Measurements from ENCODE around the gene UGCG. TPM values are rescaled to one million over a fixed set of nuclear protein-coding genes. Genes with fewer than 3 reads are reported as not detected.
"Not testable (repeated sequence)": the region's sequence is repeated elsewhere in the genome, so short reads cannot be mapped to it uniquely, and the experiment has no call there.

Gene UGCG
- polyA plus RNA-seq, 3 donors, result 67.3 to 92.4 (median 70.6) TPM

- DNase-seq (ENCODE audit: low read depth in 3 of 3, low spot score in 2 of 3), result no peak
These were observed 6.3 kb upstream of the UGCG start for GRCh38 chr9:111890334-111890733.

DNA sequence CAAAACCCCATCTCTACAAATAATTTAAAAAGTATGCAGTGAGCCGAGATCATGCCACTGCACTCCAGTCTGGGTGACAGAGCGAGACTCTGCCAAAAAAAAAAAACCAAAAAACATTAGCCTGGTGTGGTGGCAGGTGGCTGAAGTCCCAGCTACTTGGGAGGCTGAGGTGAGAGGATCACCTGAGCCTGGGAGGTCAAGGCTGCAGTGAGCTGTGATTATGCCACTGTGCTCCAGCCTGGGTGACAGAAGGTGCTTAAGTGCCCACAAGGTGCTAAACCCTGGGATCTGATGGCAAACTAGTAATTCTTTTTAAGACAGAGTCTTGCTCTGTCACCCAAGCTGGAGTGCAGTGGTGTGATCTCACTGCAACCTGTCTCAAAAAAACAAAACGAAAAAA, 5.7 kb upstream of the UGCG start:
- DNase-seq (ENCODE audit: low read depth in 3 of 3, low spot score in 2 of 3), result not testable (repeated sequence)

- DNase-seq (ENCODE audit: low read depth in 3 of 3, low spot score in 2 of 3), result no peak
These were observed 4.6 kb upstream of the UGCG start for GRCh38 chr9:111891910-111892499.

DNA sequence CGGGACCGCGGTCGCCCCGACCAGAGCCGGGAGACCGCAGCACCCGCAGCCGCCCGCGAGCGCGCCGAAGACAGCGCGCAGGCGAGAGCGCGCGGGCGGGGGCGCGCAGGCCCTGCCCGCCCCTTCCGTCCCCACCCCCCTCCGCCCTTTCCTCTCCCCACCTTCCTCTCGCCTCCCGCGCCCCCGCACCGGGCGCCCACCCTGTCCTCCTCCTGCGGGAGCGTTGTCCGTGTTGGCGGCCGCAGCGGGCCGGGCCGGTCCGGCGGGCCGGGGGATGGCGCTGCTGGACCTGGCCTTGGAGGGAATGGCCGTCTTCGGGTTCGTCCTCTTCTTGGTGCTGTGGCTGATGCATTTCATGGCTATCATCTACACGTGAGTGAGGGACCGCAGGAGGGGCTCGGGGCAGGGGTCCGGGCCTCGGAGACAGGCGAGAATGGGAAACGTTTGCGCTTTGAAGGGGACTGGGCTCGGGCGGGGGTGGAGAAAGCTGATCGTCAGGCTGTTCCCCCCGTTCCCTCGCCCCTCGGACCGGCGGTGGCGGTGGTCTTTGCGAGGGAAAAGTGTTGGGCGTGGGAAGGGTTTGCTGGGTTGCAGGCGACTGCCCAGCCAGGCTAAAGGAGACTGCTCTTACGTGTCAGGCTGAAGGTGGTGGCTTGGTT, 457 bp downstream of the UGCG start:
- peak; percentile 40 to 56 (median 53) for DNase-seq (ENCODE audit: low read depth in 3 of 3, low spot score in 2 of 3)

DNA sequence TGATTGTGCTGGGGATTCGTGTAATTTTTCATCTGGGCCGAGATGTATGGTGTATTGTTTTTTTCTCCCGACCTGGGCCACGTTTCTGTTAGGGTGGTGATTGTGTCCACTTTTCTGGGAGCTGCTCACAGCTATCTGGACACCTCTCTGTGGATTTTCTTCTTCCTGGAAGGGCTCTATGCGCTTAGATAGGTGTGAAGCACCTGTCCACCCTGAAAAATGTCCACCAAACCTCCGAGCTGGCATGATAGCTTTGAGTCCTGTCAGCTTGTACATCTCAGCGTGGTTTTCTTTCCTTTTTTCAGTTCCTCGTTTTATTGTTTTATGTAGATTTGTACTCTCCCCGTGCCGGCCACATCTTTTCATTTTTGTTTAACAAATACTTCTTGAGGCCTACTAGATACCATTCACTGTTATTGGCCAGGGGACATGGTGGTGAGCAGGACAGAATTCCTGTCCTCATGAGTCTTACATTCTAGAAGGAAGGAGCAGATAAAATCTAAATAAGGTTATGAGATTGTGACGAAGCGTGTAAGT, 1.1 kb downstream of the UGCG start:
- peak in 1 of 3 donors; percentile 23 for DNase-seq (ENCODE audit: low read depth in 3 of 3, low spot score in 2 of 3)

- no peak for DNase-seq (ENCODE audit: low read depth in 3 of 3, low spot score in 2 of 3)
These were observed 1.9 kb downstream of the UGCG start for GRCh38 chr9:111898331-111899096.

DNA sequence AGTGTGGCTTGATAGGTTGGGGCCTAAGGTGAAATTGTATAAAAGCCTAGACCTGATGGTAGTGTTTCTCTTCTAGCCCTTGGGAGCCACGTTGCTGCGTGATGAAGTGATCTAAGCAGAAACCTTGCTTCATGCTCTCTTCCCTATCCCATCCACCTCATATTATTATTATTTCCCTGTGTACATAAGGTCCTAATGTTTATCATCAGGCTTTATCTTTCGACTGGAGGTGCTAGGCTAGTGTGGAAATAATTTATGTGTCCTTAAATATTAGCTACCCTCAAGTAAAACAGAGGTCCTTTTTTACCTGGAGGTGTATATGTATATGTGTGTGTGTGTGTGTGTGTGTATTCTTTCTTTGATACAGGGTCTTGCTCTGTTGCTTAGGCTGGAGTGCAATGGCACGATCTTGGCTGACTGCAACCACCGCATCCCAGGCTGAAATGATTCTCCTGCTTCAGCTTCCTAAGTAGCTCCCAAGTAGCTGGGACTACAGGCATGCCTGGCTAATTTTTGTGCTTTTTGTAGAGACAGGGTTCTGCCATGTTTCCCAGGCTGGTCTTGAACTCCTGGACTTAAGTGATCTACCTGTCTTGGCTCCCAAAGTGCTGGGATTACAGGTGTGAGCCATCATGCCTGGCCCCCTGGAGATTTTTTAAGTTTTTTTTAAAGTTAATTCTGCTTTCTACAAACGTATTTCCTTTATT, 3.7 kb downstream of the UGCG start:
- DNase-seq (ENCODE audit: low read depth in 3 of 3, low spot score in 2 of 3), result no peak

DNA sequence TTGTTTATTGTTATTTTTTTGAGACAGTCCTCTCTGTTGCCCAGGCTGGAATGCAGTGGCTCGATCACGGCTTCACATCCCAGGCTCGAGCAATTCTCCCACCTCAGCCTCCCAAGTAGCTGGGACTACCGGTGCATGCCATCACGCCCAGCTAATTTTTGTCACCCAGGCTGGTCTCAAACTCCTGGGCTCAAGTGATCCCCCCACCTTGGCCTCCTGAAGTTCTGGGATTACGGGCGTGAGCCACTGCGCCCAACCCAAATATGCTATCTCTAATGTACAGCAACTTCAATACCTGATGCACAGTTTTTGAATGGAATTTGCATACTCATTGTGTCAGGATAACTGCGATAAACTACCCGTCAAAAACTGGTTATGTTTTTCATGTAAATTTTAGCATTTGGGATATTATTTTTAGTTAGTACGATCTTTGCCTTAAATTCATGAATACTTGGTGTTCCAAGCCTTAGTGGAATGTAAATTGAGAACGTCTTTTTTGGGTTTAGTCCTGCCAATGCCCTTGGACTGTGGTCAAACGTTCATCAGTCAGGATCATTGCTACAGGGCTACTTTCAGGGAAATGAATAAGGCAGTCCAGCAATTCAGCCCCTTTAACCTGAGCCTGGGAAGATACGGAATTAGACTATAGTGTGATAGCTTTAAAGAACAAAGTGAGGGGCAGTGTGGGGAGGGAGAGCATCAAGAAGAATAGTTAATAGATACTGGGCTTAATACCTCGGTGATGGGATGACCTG, 4.4 kb downstream of the UGCG start:
- DNase-seq (ENCODE audit: low read depth in 3 of 3, low spot score in 2 of 3), result no peak

DNA sequence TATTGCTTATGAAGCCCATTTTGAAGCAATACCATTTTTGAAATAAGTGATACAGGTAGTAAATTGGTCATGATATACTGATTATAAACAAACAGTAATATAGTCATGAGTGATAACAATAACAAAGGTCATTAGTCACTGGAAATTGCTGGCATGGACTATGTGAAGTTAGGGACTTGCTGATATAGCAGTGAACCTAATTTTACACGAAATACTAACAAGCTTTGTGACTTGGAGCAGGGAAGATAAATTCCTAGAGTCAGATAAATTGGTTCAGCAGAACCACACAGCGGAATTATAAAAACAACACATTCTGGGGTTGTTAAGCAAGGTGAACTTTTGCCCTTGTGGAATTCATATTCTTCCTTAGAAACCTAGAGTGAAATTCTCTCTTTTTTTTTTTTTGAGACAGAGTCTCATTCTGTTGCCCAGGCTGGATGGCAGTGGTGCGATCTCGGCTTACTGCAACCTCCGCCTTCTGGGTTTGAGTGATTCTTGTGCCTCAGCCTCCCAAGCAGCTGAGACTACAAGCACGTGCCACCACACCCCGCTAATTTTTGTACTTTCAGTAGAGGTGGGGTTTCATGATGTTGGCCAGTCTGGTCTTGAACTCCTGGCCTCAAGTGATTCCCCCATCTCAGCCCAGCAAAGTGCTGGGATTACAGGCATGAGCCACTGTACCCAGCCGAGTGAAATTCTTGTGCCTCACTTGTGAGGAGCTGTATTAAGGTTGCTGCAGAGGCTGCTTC, 6.0 kb downstream of the UGCG start:
- DNase-seq (ENCODE audit: low read depth in 3 of 3, low spot score in 2 of 3), result no peak

GRCh38 chr9:111903535-111903934, 6.9 kb downstream of the UGCG start:
- DNase-seq (ENCODE audit: low read depth in 3 of 3, low spot score in 2 of 3), result not testable (repeated sequence)

- DNase-seq (ENCODE audit: low read depth in 3 of 3, low spot score in 2 of 3), result no peak
These were observed 7.4 kb downstream of the UGCG start for GRCh38 chr9:111904026-111904425.

DNA sequence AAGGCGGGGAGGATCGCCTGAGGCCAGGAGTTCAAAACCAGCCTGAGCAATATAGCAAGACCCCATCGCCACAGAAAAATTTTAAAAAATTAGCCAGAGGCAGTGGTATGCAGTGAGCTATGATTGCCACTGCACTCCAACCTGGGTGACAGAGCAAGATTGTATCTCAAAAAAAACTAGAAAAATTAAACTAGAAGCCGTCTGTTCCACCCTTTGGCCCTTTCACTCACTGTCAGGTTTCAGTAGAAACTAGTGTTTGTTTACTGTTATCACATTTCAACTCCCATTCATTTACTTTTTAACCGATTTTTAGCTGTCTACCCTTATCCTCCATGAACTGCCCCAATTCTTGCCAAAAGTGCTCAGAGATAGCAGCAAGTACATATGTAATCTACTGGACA, 8.3 kb downstream of the UGCG start:
- no peak for DNase-seq (ENCODE audit: low read depth in 3 of 3, low spot score in 2 of 3)

DNA sequence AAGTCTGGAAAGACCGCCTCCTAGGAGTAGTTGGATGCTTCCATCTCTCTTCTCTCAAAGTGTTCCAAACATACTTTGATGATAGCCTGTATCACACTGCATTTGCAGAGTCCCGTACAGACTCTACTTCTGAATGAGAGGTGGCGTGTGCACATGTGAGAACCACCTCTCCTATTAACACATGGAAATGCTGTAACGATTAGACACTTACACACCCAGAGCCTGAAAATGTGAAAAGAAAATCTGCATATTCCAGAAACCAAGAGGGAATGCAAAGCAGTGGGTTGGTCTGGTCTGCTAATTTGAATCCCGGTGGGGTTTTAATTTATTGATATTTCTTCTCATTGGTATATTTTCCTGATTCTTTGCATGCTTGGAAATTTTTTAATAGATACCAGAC, 10.5 kb downstream of the UGCG start:
- no peak for DNase-seq (ENCODE audit: low read depth in 3 of 3, low spot score in 2 of 3)

GRCh38 chr9:111909444-111909843, 12.8 kb downstream of the UGCG start:
- DNase-seq (ENCODE audit: low read depth in 3 of 3, low spot score in 2 of 3), result no peak

DNA sequence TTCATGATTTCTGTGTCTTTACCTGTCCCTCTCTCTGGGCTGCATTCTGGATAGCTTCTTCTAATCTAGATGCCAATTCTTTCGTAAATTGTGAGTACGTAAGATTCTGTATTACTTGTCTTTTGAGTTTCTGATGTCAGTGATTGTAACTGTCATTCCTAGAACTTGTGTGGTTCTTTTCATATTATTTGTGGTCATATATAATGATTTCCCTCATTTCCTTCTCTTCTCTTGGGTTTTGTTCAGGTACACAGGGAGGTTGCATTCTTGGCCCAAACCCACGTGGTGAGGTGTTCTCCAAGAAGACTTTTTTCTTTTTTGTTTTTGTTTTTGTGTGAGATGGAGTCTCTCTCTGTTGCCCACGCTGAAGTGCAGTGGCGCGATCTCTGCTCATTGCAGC, 13.8 kb downstream of the UGCG start:
- DNase-seq (ENCODE audit: low read depth in 3 of 3, low spot score in 2 of 3), result no peak

DNA sequence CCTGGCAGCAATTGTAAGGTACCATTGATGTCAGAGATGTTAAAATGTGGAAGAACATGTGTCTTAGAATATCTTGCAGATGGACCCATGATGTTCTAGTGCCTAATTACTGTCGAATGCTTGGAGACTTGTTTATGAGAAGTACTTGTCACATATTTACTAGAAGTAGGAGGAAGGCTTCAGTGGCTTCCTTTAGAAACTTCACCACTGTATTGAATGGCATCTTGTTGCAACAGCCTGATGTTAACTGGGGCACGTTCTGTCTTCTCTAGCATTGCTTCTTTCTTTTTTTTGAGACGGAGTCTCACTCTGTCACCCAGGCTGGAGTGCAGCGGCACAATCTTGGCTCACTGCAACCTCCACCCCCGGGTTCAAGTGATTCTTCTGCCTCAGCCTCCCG, 16.5 kb downstream of the UGCG start:
- no peak for DNase-seq (ENCODE audit: low read depth in 3 of 3, low spot score in 2 of 3)

GRCh38 chr9:111914749-111915424, 18.3 kb downstream of the UGCG start:
- no peak for DNase-seq (ENCODE audit: low read depth in 3 of 3, low spot score in 2 of 3)

- DNase-seq (ENCODE audit: low read depth in 3 of 3, low spot score in 2 of 3), result no peak
These were observed 18.8 kb downstream of the UGCG start for GRCh38 chr9:111915425-111915758.

DNA sequence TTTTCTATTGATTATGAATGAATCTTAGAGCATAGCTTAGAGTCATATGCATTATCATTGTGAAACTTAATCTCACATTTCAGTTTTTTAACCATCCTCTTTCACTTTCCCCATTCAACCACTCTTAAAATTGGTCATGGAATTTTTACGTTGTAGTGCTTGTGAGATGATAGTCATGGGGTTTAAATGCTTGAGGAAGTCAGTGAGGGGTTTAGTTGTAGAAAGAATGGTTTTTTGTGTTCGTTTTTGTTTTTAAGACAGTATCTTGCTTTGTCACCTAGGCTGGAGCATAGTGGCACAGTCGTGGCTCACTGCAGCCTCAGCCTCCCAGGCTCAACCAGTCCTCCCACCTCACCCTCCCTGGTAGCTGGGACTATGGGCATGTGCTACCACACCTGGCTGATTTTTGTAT, 19.6 kb downstream of the UGCG start:
- no peak for DNase-seq (ENCODE audit: low read depth in 3 of 3, low spot score in 2 of 3)
